Osteocyte (in vitro differentiated cells): ENCODE data around the gene CYSTM1. TPM values are rescaled to one million over a fixed set of nuclear protein-coding genes. Genes with fewer than 3 reads are reported as not detected.

ENCODE experiments used
- DNase-seq: peaks from one replicate; pipeline ENCODE4 v3.0.0; 2021; ENCODE audit warnings: mixed read lengths; ENCODE audit not compliant: unreplicated experiment; ENCODE audit errors: extremely low spot score
- H3K27ac Mint-ChIP-seq: one replicate; pipeline ENCODE4 v1.8.0; 2021; ENCODE audit warnings: mild to moderate bottlenecking, mixed read lengths; ENCODE audit not compliant: unreplicated experiment
- H3K27me3 Mint-ChIP-seq: one replicate; pipeline ENCODE4 v1.8.0; 2021; ENCODE audit warnings: mixed read lengths; ENCODE audit not compliant: unreplicated experiment
- H3K36me3 Mint-ChIP-seq: one replicate; pipeline ENCODE4 v1.8.0; 2021; ENCODE audit warnings: mixed read lengths; ENCODE audit not compliant: unreplicated experiment
- H3K4me1 Mint-ChIP-seq: one replicate; pipeline ENCODE4 v1.8.0; 2021; ENCODE audit warnings: mixed read lengths; ENCODE audit not compliant: unreplicated experiment
- H3K4me3 Mint-ChIP-seq: one replicate; pipeline ENCODE4 v1.8.0; 2021; ENCODE audit warnings: mild to moderate bottlenecking, moderate library complexity, mixed read lengths; ENCODE audit not compliant: unreplicated experiment
- H3K9me3 Mint-ChIP-seq: one replicate; pipeline ENCODE4 v1.8.0; 2021; ENCODE audit warnings: mixed read lengths; ENCODE audit not compliant: unreplicated experiment
- CTCF ChIP-seq: fragments of 200-600 bp; sonication (generic); IDR thresholded peaks from 2 replicates; pipeline ENCODE4 v1.5.0; 2021; ENCODE audit warnings: antibody characterized with exemption, mild to moderate bottlenecking, moderate library complexity
- total RNA-seq: library from RNA; stranded (reverse); gene quantifications from 2 replicates; pipeline ENCODE4 v1.2.1, GENCODE V29; 2021

Gene CYSTM1
- total RNA-seq, 1 donor from 2014 or later: 26.7 TPM

GRCh38 chr5:140148508-140148907, 26.5 kb upstream of the CYSTM1 start:
- H3K27me3 Mint-ChIP-seq: peaks cover 22% of the 10 kb centered on the region
- no peak for DNase-seq
- no peaks in the 10 kb centered on the region for H3K36me3 Mint-ChIP-seq
- no peak overlapping the region for H3K27ac Mint-ChIP-seq
- H3K9me3 Mint-ChIP-seq: no peaks in the 10 kb centered on the region
- TF ChIP-seq CTCF: no peak
- no peak overlapping the region for H3K4me3 Mint-ChIP-seq
- peaks cover 12% of the 10 kb centered on the region for H3K4me1 Mint-ChIP-seq

- Mint-ChIP-seq H3K27ac (no peak overlapping the region), H3K4me1 (peaks cover 10% of the 10 kb centered on the region)
These were observed 24.8 kb upstream of the CYSTM1 start for GRCh38 chr5:140150201-140150600.

GRCh38 chr5:140151144-140152021, 23.6 kb upstream of the CYSTM1 start:
- H3K9me3 Mint-ChIP-seq: no peaks in the 10 kb centered on the region
- H3K27ac Mint-ChIP-seq: no peak overlapping the region
- TF ChIP-seq CTCF: no peak
- H3K4me1 Mint-ChIP-seq: peaks cover 2% of the 10 kb centered on the region
- peaks cover 21% of the 10 kb centered on the region for H3K27me3 Mint-ChIP-seq
- no peak overlapping the region for H3K4me3 Mint-ChIP-seq
- DNase-seq: no peak
- H3K36me3 Mint-ChIP-seq: no peaks in the 10 kb centered on the region

More at GRCh38 chr5:140150201-140150600, 24.8 kb upstream of the CYSTM1 start:
- no peak for DNase-seq
- Mint-ChIP-seq H3K9me3 (no peaks in the 10 kb centered on the region), H3K27me3 (peaks cover 22% of the 10 kb centered on the region), H3K36me3 (no peaks in the 10 kb centered on the region), H3K4me3 (no peak overlapping the region)
- TF ChIP-seq CTCF: no peak

- Mint-ChIP-seq H3K27me3 (peaks cover 12% of the 10 kb centered on the region), H3K4me3 (no peak overlapping the region), H3K36me3 (no peaks in the 10 kb centered on the region), H3K4me1 (peaks cover 3% of the 10 kb centered on the region), H3K27ac (no peak overlapping the region), H3K9me3 (no peaks in the 10 kb centered on the region)
- no peak for TF ChIP-seq CTCF
- DNase-seq: no peak
These were observed 22.7 kb upstream of the CYSTM1 start for GRCh38 chr5:140152022-140152999.
